CD14-positive monocyte (primary cell): ENCODE measurements around the gene CC2D2A. TPM values are rescaled to one million over a fixed set of nuclear protein-coding genes. Genes with fewer than 3 reads are reported as not detected.

Source experiments
- DNase-seq, 3 donors: peaks; one replicate each; pipeline ENCODE4 v3.0.0-alpha.2; 2011 to 2022
- H2AFZ ChIP-seq: 2 replicates; pipeline ENCODE4 v1.6.0; 2012; ENCODE audit warnings: mild to moderate bottlenecking, low read depth, low read length, inconsistent platforms; ENCODE audit not compliant: insufficient read depth, poor library complexity, severe bottlenecking
- H3K27ac ChIP-seq, 2 donors: 1 replicate in 1 of 2; 2 replicates in 1 of 2; pipeline ENCODE4 v1.5.1; 2012 to 2013; ENCODE audit warnings: low read length in 2 of 2, control low read depth in 1 of 2, inconsistent platforms in 1 of 2, low read depth in 1 of 2, mild to moderate bottlenecking in 1 of 2
- H3K27me3 ChIP-seq, 2 donors: one replicate each; pipeline versions ENCODE4 v1.6.0 to v1.6.1; 2011 to 2013; ENCODE audit warnings: low read length in 2 of 2; ENCODE audit not compliant: control insufficient read depth in 2 of 2, insufficient read depth in 2 of 2
- H3K36me3 ChIP-seq, 2 donors: replicated peaks in 1 of 2; 1 replicate in 1 of 2; 2 replicates in 1 of 2; pipeline versions ENCODE4 v1.5.1 to v1.6.1; 2012 to 2013; ENCODE audit warnings: low read length in 2 of 2, control low read depth in 1 of 2, inconsistent platforms in 1 of 2, mild to moderate bottlenecking in 1 of 2; ENCODE audit not compliant: insufficient read depth in 2 of 2, control insufficient read depth in 1 of 2
- H3K4me1 ChIP-seq, 2 donors: 1 replicate in 1 of 2; 2 replicates in 1 of 2; pipeline versions ENCODE4 v1.5.1 to v1.6.1; 2012 to 2013; ENCODE audit warnings: low read length in 2 of 2, control low read depth in 1 of 2, inconsistent platforms in 1 of 2, mild to moderate bottlenecking in 1 of 2, moderate library complexity in 1 of 2; ENCODE audit not compliant: insufficient read depth in 2 of 2, control insufficient read depth in 1 of 2
- H3K4me2 ChIP-seq: replicated peaks from 2 replicates; pipeline ENCODE3; 2012; ENCODE audit warnings: low read length, moderate library complexity, mild to moderate bottlenecking; ENCODE audit not compliant: poor library complexity, severe bottlenecking; ENCODE audit errors: extremely low read depth
- H3K4me3 ChIP-seq, 3 experiments: fragments of 200-600 bp in 1 of 3; sonication (generic) in 1 of 3; replicated peaks in 1 of 3; 1 replicate in 2 of 3; 2 replicates in 1 of 3; pipeline ENCODE4 v1.5.1; 2011 to 2013; ENCODE audit warnings: low read length in 3 of 3, mild to moderate bottlenecking in 3 of 3, control low read depth in 2 of 3, low read depth in 2 of 3, inconsistent platforms in 1 of 3, moderate library complexity in 1 of 3
- H3K79me2 ChIP-seq: 2 replicates; pipeline ENCODE4 v1.6.0; 2012; ENCODE audit warnings: mild to moderate bottlenecking, control low read depth, inconsistent platforms, low read length, moderate library complexity; ENCODE audit not compliant: insufficient read depth
- H3K9ac ChIP-seq: 2 replicates; pipeline ENCODE4 v1.6.0; 2017; ENCODE audit warnings: low read length, mild to moderate bottlenecking; ENCODE audit not compliant: insufficient read depth, poor library complexity, severe bottlenecking
- H3K9me3 ChIP-seq, 2 donors: replicated peaks in 1 of 2; 1 replicate in 1 of 2; 2 replicates in 1 of 2; pipeline versions ENCODE4 v1.5.1 to v1.6.1; 2012 to 2013; ENCODE audit warnings: low read length in 2 of 2, control low read depth in 1 of 2; ENCODE audit not compliant: control insufficient read depth in 1 of 2, insufficient read depth in 1 of 2
- H4K20me1 ChIP-seq: 2 replicates; pipeline ENCODE4 v1.6.0; 2012; ENCODE audit warnings: mild to moderate bottlenecking, low read length, control low read depth, moderate library complexity; ENCODE audit not compliant: insufficient read depth
- H3K27ac Mint-ChIP-seq, 7 donors: one replicate each; pipeline ENCODE4 v1.8.0; 2020; ENCODE audit warnings: mild to moderate bottlenecking in 7 of 7, mixed read lengths in 7 of 7, moderate library complexity in 6 of 7, inconsistent platforms in 2 of 7
- H3K27me3 Mint-ChIP-seq, 3 donors: one replicate each; pipeline ENCODE4 v1.8.0; 2021 to 2022; ENCODE audit warnings: low read depth in 3 of 3, mild to moderate bottlenecking in 3 of 3, mixed read lengths in 3 of 3, moderate library complexity in 3 of 3, inconsistent platforms in 1 of 3
- H3K36me3 Mint-ChIP-seq, 2 donors: one replicate each; pipeline ENCODE4 v1.8.0; 2020; ENCODE audit warnings: mixed read lengths in 2 of 2, inconsistent platforms in 1 of 2, mild to moderate bottlenecking in 1 of 2
- H3K4me1 Mint-ChIP-seq: one replicate; pipeline ENCODE4 v1.8.0; 2020; ENCODE audit warnings: mild to moderate bottlenecking, mixed read lengths
- H3K4me3 Mint-ChIP-seq, 2 donors: one replicate each; pipeline ENCODE4 v1.8.0; 2020; ENCODE audit warnings: mild to moderate bottlenecking in 2 of 2, mixed read lengths in 2 of 2, moderate library complexity in 1 of 2
- H3K9me3 Mint-ChIP-seq, 7 donors: one replicate each; pipeline ENCODE4 v1.8.0; 2020 to 2022; ENCODE audit warnings: mixed read lengths in 7 of 7, mild to moderate bottlenecking in 6 of 7, moderate library complexity in 6 of 7, inconsistent platforms in 2 of 7
- CTCF ChIP-seq: fragments of 200-600 bp; IDR thresholded peaks from one replicate; pipeline ENCODE4 v1.8.0; 2022; ENCODE audit warnings: antibody characterized with exemption, mild to moderate bottlenecking
- WGBS: methylation state at CpG from one replicate; pipeline ENCODE4 v1.1.5; 2013; ENCODE audit warnings: missing lambda C conversion rate; ENCODE audit not compliant: insufficient coverage; 5-methylcytosine and 5-hydroxymethylcytosine counted together
- intact Hi-C, 2 donors: fragments of 100-400 bp; cut with micrococcal nuclease; formaldehyde crosslinking; loops; one replicate each; pipeline versions ENCODE4 v1.15.0 to v1.15.1; 2023
- polyA plus RNA-seq, 3 donors: library from polyadenylated mRNA; depleted of rRNA in 1 of 3; unstranded in 2 of 3; stranded (reverse) in 1 of 3; fragments of 300-500 nt in 2 of 3; fragments of >200 nt in 1 of 3; fragmentation: Illumina TruSeq in 2 of 3; gene quantifications; 1 replicate in 2 of 3; 2 replicates in 1 of 3; pipeline ENCODE4 v1.2.3, GENCODE V29; 2012 to 2021

The CC2D2A gene
- polyA plus RNA-seq, 3 donors = 1.7 to 2.5 (median 1.9) TPM

GRCh38 chr4:15586066-15586465 lies 116.4 kb downstream of the CC2D2A start:
- no peak for TF ChIP-seq CTCF
- peak overlapping the region in 1 of 3 experiments; percentile 1 for H3K4me3 ChIP-seq
- WGBS = no CpG with 5 or more reads among the region's 1 CpG
- H3K27me3 ChIP-seq = no peaks in the 10 kb centered on the region
- DNase-seq = peak; percentile 27 to 57 (median 36)
- peaks cover 0 to 2% (median 0%) of the 10 kb centered on the region in 7 donors for H3K9me3 Mint-ChIP-seq
- intact Hi-C loops = no loop called here
- H3K27me3 Mint-ChIP-seq = no peaks in the 10 kb centered on the region
- H4K20me1 ChIP-seq = peaks cover 45% of the 10 kb centered on the region
- no peaks in the 10 kb centered on the region for H3K36me3 ChIP-seq
- H3K36me3 Mint-ChIP-seq = peaks cover 7 to 16% of the 10 kb centered on the region in 2 donors
- peaks cover 16 to 34% of the 10 kb centered on the region in 2 donors for H3K4me1 ChIP-seq
- peak overlapping the region in 6 of 7 donors; percentile 30 to 78 (median 58) for H3K27ac Mint-ChIP-seq
- no peak overlapping the region for H2AFZ ChIP-seq
- H3K9me3 ChIP-seq = no peaks in the 10 kb centered on the region
- H3K4me1 Mint-ChIP-seq = peaks cover 42% of the 10 kb centered on the region
- H3K9ac ChIP-seq = no peak overlapping the region
- H3K4me2 ChIP-seq = peak overlapping the region; percentile 30
- peak overlapping the region in 1 of 2 donors; percentile 62 for H3K27ac ChIP-seq
- peaks cover 5% of the 10 kb centered on the region for H3K79me2 ChIP-seq
- no peak overlapping the region for H3K4me3 Mint-ChIP-seq

GRCh38 chr4:15587649-15588048 lies 118.0 kb downstream of the CC2D2A start:
- Mint-ChIP-seq H3K27ac (peak overlapping the region in 6 of 7 donors; percentile 2 to 66 (median 16)), H3K36me3 (peaks cover 2 to 8% of the 10 kb centered on the region in 2 donors), H3K9me3 (peaks cover 0 to 2% (median 0%) of the 10 kb centered on the region in 7 donors), H3K27me3 (no peaks in the 10 kb centered on the region), H3K4me1 (peaks cover 42% of the 10 kb centered on the region), H3K4me3 (no peak overlapping the region)
- Histone ChIP-seq H3K79me2 (peaks cover 5% of the 10 kb centered on the region), H2AFZ (no peak overlapping the region), H3K4me3 (no peak overlapping the region), H3K36me3 (no peaks in the 10 kb centered on the region), H3K9ac (no peak overlapping the region), H3K27ac (peak overlapping the region in 1 of 2 donors; percentile 71), H4K20me1 (peaks cover 57% of the 10 kb centered on the region), H3K4me2 (no peak overlapping the region), H3K27me3 (no peaks in the 10 kb centered on the region), H3K9me3 (no peaks in the 10 kb centered on the region), H3K4me1 (peaks cover 16 to 34% of the 10 kb centered on the region in 2 donors)
- WGBS = 100% methylated on average over 1 of the region's 3 CpGs
- intact Hi-C loops = no loop called here
- TF ChIP-seq CTCF = no peak
- no peak for DNase-seq
